Suppressor macrophage treated with lipopolysaccharide for 4 hours (primary cell): ENCODE data around the gene C5orf63.
A peak's percentile ranks its signal among the peaks of the same experiment; 100 is the strongest.
"Not testable (repeated sequence)": the region's sequence is repeated elsewhere in the genome, so short reads cannot be mapped to it uniquely, and the experiment has no call there.

ENCODE experiments used
- DNase-seq: peaks from one replicate; pipeline ENCODE4 v3.0.0-alpha.2; 2020

The C5orf63 gene

DNA sequence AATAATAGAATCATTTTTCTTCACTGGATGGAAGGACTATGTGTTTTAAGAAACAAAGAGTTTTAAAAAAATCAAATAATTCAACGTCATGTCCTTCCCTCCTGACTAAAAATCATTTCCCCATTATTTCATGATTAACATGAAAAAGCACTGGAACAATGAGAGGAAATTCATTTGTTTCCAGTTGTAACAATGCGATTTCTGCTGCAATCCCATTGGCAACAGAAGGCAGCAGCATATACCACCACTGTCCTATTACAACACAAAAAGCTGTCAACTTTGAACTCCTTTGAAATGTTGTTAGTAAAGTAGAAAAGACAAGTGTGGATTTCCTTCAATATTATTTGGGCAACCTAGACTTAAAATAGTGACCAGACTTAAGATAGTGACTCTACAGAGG is 3.1 kb downstream of the C5orf63 start:
- no peak for DNase-seq

DNA sequence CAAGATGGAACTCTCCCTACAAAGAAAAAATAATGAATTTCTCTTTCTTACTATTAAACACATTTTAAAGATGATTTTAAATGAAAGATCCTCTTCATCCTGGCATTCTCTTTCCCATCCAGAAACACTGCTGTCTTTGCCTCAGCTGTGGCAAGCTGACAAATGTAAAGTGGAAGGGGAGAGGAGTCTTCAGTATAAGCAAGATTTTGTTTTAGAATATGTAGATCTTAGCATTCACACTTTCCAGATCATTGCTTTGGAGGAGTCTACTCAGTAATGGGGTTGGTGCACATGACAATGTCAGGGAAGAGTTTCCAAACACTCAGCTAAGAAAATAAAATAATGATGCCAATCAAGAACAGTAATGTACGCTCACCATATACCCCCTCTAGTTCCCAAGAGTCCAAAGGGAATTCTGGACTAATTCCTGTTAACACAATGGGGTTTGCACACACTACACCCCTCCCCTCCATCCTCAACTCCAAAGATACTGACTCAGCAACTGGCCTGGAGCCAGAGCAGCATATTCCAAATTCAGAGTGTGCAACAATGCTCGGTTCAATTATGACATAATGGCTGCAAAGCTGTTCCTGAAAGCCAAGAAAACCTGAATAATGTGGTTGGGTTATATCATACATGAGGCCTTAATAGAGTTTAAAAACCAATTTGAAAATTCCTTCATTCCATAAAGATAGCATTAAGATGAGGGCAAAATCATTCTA is 4.6 kb downstream of the C5orf63 start:
- DNase-seq: no peak

DNA sequence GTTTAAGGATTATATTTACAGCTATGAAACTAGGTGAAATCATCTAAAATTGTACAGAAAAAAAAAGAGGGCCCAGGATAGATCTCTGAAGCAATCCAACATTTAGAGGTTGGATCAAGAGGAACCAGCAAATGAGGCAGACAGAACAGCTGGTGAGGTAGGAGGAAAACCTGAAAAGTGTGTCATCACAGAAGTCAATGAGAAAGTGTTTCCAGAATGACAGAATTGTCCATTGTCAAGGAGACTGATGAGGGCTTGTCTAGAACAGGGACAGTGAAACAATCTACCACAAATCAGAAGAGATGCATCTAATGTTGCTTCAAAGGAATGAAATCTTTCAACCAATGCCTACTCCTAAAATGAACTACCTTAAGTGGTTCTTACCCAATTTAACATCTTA is 6.6 kb downstream of the C5orf63 start:
- no peak for DNase-seq

DNA sequence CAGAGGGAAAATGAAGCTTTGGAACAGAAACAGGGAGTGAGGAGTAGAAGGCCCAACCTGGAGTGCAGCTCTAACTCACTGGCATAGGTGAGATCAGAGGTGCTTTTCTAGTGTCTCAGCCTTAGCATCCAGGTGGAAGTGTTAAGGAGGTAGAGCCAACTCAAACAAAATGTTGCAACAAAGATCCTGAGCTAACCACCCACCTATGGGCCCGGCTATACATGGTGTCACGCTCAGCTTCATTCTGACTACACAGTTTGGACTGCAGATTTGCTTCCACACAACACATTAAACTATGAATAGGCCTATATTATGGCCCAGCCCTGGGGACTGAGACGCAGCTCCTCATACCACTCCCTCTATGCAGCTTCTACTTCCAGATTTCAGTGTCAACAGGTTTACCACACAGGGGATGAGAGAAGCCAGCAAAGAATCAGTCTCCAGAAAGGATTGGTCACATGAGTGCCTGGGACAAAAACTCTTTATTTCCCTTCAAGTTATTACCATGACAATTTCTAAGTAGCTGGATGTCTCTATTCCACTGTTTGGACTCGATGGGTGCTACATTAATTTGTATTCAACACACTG is 9.0 kb downstream of the C5orf63 start:
- DNase-seq: no peak

DNA sequence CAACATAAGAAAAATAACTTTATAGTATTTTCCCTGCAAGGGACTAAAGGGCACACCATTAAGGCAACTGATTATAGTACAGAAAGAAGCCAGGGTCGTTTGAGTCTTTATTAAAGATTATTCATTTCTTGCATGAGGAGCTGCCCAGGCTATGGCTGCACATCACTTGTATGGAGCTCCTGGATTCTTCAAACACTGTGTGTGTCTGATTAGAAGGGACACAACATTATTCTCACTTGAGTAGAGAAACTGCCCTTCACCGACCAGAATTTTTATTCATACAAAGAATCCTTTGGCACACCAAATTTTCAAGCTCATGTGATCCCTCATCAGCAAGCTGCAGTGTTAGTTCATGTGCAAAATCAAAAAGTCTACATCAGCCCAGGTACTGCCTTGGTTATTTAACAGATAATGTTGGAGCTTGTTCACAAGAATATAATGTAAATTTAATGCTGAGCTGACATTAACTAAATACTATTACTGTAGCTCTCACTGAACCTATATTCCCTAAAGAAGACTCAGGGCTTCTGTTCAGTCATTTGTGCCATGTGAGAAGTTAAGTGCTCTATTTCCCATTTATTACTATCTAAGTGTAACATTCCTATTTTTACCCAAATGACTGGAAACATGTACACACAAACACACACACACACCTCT is 9.9 kb downstream of the C5orf63 start:
- no peak for DNase-seq

DNA sequence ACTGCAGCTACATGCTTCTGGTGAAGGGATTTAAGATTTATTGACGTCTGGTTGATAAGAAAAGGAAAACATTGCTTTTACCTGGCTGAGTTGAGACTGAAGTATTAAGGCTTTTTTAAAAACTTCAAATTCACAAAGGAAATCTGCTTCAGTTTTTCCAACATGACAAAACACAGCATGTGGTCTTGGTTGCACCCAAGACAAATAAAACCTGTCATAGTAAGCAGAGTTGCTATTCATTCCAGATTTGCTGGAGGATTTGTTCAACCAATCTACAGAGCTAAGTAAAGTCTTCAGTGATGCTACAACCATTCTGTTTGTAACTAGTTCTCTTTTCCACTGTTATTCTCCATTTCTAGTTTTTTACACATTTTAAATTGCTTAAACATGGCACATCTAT is 11.3 kb downstream of the C5orf63 start:
- no peak for DNase-seq

DNA sequence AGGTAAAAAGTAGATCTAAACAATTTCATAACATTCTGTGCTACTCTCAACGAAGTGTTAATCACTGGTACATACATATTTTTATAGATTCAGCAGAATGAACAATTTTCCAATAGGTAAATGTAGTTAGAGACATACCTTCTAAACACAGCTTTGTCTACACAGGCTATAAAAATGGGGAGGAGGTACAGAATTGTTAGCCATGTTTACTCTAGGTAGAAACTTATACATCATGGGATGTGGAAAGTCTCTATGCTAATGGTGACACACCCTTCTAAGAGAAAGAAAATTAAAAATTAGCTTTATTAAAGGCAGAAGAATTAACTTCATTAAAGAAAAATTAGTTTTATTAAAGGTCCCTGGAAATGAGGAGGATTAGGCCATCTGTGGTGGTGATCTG is 11.8 kb downstream of the C5orf63 start:
- DNase-seq: no peak

DNA sequence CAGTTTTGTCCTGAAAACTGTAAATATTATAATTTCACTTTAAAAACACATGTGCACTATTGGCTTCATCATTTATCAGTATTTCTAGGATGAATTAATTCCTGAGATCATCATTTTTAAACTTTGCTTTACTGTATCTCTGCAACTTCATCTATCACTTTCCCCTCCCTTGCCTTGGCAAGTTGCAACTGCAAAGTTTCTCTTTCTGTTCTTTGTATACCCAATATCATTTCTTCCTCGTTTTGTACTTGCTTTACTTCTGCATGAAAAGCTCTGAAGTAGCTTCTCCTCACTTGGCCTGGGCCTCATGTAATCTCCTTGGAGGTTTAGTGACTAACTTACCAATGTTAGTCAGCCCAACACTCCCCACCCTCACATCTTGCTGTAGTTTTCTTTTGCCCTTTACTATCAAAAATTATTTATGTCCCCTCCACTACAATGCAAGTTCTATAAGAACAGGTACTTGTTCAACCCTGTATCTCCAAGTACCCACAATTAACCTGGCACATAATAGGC is 12.8 kb downstream of the C5orf63 start:
- DNase-seq: peak; percentile 19

DNA sequence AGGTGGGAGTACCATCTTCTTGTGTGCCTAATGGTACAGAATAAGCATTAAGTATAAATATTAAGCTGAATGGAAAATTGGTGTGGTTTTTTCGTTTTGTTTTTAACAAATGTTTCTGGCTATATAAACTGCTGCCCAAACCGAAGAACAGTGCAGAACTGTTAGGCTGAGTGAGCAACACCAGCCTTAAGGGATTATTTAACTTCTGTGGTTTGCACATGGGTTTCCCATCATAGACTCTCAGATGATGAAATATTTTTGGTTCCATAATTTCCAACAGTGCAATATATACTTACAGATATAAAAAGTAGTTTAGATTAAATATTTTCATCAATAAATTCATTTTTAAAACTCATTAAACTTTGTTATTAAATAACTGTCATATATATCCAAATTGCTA is 16.4 kb downstream of the C5orf63 start:
- no peak for DNase-seq

DNA sequence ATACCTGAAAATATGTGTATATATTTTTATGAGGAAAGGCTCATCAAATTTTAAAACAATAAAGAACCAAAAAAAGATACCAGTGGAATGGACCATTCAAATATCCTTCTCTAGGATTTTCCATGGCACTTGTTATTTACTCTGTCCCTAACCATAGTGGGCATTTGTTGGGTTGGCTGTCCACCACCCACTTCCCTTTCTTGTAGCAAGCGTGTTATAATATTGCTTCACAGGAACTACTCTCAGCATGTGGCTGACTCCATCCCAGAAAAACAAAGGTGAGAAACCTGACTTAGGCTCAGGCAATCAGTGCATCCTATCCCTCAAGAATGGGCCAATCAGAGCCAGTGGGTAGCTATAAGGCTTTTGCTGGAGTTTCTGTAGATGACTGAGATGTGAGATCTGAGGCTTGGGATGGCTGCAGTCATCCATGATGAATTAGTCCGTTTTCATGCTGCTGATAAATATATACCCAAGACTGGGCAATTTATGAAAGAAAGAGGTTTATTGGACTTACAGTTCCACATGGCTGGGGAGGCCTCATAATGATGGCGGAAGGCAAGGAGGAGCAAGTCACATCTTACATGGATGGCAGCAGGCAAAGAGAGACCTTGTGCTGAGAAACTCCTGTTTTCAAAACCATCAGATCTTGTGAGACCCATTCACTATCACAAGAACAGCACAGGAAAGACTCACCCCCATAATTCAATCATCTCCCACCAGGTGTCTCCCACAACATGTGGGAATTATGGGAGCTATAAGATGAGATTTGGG is 17.2 kb downstream of the C5orf63 start:
- no peak for DNase-seq

DNA sequence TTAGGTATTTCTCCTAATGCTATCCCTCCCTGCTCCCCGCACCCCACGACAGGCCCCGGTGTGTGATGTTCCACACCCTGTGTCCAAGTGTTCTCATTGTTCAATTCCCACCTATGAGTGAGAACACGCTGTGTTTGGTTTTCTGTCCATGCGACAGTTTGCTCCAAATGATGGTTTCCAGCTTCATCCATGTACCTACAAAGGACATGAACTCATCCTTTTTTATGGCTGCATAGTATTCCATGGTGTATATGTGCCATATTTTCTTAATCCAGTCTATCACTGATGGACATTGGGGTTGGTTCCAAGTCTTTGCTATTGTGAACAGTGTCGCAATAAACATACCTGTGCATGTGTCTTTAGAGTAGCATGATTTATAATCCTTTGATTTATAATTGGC is 19.8 kb downstream of the C5orf63 start:
- DNase-seq: not testable (repeated sequence)

DNA sequence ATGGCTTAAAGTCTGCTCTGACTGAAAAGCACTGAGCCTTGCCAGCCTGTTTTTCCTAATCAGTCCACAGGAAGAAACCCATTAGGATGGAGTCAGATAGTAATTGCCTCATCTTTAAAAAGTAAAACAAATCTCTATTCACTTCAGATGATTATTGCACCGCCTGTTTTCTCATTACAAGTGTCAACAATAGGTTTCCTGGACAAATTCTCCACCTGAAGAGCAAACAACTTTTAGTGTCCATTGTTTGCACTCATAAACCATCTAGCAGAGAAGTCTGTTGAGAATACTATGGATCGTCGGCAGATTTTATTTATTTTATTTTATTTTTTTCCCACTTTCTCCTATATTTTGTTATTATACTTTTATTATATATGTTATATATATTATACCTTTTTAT is 20.3 kb downstream of the C5orf63 start:
- no peak for DNase-seq

DNA sequence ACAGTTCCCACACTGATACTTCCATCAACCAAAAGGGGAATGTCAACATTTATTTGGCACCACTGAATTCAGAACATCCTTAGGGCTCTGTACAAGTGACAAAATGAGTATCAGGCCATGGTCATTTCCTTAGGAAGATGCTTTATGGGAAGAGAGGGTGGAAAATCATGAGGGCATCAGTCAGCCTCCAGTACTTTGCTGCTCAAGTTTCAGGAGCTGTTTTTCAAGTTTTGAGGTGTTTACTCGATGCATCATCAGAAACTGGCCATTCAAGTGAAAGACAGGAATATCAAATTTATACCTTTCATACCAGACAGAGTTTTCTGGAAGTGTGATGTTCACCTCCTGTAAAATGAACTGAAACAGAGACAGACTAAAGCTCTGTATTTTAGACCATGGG is 21.7 kb downstream of the C5orf63 start:
- DNase-seq: no peak

DNA sequence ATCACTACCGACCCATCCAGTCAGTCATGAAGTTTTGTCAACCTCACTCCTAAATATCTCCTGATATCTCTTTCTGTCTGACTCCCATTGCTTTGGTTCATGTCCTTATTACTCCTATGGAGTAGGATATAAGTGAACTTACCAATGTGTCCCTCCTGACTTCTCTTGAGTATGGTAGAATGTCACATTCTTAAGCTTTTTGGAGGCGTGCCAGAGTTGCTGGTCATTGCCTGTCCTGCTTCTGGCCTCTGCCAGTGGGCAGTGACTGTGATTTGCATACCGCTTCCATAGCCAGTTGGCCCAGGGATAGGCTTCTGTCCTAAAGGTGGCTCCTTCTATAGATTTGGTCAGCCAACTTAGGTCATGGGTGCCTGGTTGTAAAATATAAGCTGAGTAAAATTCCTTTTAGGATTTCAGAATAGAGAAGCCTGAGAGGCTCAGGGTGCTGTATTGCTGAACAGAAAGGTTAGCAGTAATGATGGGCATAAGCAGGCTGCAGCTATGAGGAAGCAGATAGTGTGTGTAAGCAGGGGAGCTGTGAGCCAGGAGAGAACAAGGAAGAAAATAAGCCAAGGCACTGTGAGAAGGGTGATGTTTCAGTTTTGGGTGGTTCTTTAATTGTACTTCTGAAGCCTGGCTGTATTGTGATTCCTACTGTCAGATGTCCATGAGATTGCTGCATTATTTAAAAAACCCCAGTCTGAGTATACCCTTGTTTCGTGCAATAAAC is 26.8 kb downstream of the C5orf63 start:
- DNase-seq: no peak

DNA sequence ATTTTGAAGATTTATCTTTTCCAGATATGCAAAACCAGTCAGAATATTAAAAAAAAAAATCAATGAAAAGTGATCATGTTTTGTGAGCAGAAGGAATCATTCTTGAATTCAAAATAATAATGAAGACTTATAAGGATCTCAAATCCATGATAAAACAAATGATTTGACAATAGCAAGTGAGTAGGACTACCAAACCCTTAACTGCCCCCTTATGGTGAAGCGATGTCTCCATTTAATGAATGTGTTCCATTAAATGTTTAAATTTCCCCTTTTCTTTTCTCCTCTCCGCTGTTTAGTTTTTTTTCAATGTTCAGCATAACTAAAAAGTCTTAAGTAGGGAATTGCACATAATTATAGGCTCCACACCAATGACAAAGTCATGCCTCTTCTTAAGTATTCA is 30.7 kb downstream of the C5orf63 start:
- no peak for DNase-seq

DNA sequence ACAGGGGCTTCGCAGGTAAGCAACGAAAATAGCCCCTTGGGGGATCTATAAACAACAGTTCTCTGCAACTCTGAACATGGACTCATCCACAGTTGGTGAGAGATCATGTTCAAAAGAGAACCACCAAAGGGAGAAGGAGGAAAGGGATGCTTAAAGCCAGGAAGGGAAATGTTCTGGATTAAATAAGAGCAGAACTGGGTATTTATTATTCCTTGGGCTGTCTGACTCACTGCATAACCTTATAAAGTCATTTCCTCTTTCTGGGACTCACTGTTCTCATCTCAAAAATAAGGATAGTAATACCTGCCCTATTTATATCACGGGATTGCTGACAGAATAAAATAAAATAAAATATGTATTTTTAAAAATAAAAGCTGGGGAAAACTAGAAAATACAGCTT is 31.7 kb downstream of the C5orf63 start:
- no peak for DNase-seq

DNA sequence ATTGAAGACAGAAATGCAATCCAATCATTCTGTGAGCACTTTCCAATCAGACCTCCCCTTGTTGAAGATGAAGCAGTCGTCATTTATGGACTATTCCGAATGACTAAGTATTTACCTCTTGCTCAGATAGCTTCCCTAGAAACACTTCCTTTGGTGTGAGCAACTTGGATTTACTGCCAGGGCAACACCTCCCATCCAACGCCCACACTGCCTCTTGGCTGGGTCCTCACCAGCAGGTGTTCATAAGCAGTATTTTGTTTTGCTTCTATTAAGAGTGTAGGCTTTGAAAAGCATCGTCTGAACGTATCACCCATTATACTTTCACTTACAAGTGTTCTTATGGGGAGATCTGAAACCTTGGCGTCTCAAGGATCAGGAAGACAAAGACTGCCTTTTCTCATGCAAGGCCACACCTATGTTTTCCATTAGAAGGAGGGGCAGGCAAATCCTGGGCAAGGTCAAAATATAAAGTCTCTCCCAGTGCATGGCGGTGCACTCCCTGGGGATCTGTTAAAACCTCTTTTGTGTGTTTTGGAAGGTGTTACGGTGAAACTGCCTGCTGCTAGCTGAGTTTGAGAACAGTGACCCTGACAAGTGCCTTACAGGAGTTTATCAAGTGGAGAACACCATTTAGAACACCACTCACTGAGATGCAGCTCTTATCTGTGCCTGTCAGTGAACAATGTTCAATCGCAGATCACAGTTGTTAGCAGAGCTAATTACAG is 32.3 kb downstream of the C5orf63 start:
- DNase-seq: no peak

DNA sequence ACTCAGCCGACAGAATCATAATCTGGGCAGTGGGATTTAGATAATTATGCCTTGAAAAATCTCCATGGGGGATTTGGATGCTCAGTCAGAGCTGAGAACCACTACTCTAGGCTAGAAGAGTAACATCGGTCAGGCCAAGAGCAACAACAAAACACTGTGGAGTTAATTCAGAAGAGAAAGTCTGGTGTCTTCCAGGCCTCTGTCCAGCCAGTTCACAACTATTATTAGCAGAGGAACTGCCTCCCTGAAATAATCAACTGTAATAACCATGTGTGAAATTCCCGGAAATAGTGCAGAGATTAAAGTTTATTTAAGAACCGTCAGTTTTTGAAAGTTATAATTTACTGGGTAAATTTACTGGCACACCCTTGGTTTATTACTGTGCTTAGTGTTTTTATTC is 34.8 kb downstream of the C5orf63 start:
- no peak for DNase-seq

DNA sequence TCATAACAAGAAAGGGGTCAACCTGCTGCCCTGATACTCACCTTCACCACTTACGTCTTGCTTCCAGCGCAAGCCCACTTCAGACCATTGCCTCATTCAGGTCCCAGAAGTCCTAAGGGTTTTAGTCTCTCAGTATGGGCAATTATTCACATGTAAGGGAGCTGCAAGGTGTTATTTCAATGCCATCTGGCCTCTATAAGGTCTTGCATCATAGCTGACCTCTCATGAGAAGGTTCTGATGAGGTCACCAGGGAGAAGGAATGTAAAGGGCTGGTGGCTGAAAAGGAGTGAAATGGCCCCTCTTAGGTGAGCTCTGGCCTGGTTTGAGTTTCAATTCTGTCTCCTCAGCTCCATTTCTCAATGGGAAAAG is 41.5 kb downstream of the C5orf63 start:
- DNase-seq: no peak

DNA sequence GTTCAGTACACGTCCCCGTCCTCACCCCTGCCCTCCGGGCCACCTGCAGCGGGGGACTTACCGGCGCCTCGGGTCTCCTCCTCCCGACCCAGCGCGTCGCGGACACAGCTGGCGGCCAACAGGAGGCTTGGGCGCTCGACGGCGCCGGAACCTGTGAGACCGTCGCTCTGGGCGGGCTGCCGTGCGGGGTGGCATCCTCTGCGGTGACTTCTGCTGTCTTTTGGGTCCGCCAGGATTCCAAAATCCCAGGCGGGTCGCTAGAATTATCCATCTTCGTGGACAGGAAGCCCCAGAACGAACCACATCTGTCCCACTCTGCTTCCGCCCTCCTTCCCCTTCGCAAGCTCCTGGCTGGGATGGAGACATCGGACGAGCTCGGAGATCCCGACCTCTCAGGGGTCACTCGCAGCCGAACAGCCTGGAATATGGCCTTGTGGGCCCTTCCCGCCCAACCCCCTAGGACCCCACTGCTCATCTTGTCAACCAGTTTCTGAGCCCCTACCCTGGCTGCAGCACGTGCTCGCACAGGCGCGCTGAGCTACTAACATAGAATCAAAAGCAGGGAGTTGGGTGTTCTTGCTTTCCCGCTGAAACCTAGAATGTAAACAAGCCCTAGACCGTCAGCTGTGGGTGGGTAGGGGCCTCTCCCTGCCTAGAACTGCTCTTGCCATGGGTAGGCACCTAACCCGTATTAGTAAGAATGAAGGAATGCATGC is 42.0 kb downstream of the C5orf63 start:
- DNase-seq: peak; percentile 21
